Lower leg skin (tissue), 3 donors: ENCODE data around the gene REPS1.

Source experiments
- POLR2A ChIP-seq, 2 donors: fragments of 450-650 bp; IDR thresholded peaks; one replicate each; pipeline ENCODE4 v1.6.1; 2016 to 2017; ENCODE audit warnings: antibody characterized with exemption in 2 of 2, mild to moderate bottlenecking in 1 of 2, moderate library complexity in 1 of 2
- TF ChIP-seq, protein P1 (sequence below), 3 donors: fragments of 450-650 bp; IDR thresholded peaks; one replicate each; pipeline ENCODE4 v1.5.1; 2016; ENCODE audit warnings: antibody characterized with exemption in 3 of 3, mild to moderate bottlenecking in 3 of 3, moderate library complexity in 2 of 3

DNA sequence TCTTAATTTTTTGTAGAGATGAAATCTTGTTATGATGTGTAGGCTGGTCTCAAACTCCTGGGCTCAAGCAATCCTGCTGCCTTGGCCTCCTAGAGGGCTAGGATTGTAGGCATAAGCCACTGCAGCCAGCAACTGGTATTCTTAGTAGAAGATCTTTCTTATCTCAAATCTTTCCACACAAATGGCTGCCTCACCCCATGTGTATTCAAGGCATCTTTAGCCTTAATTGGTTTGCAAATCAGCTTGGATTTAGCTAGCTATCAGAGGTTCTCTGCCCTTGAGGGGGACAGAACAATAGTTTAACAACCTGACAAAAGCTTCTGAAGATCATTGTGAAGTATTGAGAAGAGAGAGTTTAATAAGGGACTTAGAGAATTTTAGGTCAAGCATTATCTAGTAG is 22.6 kb upstream of the REPS1 start:
- TF ChIP-seq, protein P1, sequence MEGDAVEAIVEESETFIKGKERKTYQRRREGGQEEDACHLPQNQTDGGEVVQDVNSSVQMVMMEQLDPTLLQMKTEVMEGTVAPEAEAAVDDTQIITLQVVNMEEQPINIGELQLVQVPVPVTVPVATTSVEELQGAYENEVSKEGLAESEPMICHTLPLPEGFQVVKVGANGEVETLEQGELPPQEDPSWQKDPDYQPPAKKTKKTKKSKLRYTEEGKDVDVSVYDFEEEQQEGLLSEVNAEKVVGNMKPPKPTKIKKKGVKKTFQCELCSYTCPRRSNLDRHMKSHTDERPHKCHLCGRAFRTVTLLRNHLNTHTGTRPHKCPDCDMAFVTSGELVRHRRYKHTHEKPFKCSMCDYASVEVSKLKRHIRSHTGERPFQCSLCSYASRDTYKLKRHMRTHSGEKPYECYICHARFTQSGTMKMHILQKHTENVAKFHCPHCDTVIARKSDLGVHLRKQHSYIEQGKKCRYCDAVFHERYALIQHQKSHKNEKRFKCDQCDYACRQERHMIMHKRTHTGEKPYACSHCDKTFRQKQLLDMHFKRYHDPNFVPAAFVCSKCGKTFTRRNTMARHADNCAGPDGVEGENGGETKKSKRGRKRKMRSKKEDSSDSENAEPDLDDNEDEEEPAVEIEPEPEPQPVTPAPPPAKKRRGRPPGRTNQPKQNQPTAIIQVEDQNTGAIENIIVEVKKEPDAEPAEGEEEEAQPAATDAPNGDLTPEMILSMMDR (IDR thresholded peaks at IDR 0.05): no peak
- TF ChIP-seq POLR2A (IDR thresholded peaks at IDR 0.05): no peak
